Muscle layer of colon (tissue), 2 donors: ENCODE data around the gene NDUFA5.
A peak's percentile ranks its signal among the peaks of the same experiment; 100 is the strongest.

Experiments
- H3K27ac ChIP-seq: one replicate; pipeline ENCODE4 v1.7.0; 2013; ENCODE audit warnings: low read depth, mild to moderate bottlenecking, low read length, moderate library complexity
- H3K27me3 ChIP-seq, 2 donors: one replicate each; pipeline ENCODE4 v1.7.0; 2013; ENCODE audit warnings: low read length in 2 of 2, mild to moderate bottlenecking in 2 of 2; ENCODE audit not compliant: insufficient read depth in 2 of 2, control insufficient read depth in 1 of 2
- H3K36me3 ChIP-seq: one replicate; pipeline ENCODE4 v1.7.0; 2013; ENCODE audit warnings: mild to moderate bottlenecking, low read length; ENCODE audit not compliant: insufficient read depth
- H3K4me1 ChIP-seq: one replicate; pipeline ENCODE4 v1.7.0; 2013; ENCODE audit warnings: mild to moderate bottlenecking, low read length; ENCODE audit not compliant: insufficient read depth
- H3K4me3 ChIP-seq, 2 donors: one replicate each; pipeline ENCODE4 v1.7.0; 2013; ENCODE audit warnings: low read length in 2 of 2, low read depth in 1 of 2, mild to moderate bottlenecking in 1 of 2, moderate library complexity in 1 of 2
- H3K9ac ChIP-seq: one replicate; pipeline ENCODE4 v1.7.0; 2013; ENCODE audit warnings: low read length
- H3K9me3 ChIP-seq: one replicate; pipeline ENCODE4 v1.7.0; 2013; ENCODE audit warnings: mild to moderate bottlenecking, low read length
- donor health status: abdominal sarcoma.
- donor health status: Adenocarcinoma of cecum.

NDUFA5 gene

GRCh38 chr7:123580406-123581161 is 23.0 kb upstream of the NDUFA5 start:
- no peaks in the 10 kb centered on the region for H3K27me3 ChIP-seq
- H3K4me3 ChIP-seq: no peak overlapping the region
- H3K9ac ChIP-seq: no peak overlapping the region
- no peaks in the 10 kb centered on the region for H3K36me3 ChIP-seq
- no peaks in the 10 kb centered on the region for H3K9me3 ChIP-seq
- H3K4me1 ChIP-seq: no peaks in the 10 kb centered on the region
- H3K27ac ChIP-seq: no peak overlapping the region

GRCh38 chr7:123579416-123579815 is 21.8 kb upstream of the NDUFA5 start:
- H3K36me3 ChIP-seq: no peaks in the 10 kb centered on the region
- no peak overlapping the region for H3K4me3 ChIP-seq
- H3K9ac ChIP-seq: no peak overlapping the region
- no peaks in the 10 kb centered on the region for H3K27me3 ChIP-seq
- no peak overlapping the region for H3K27ac ChIP-seq
- H3K4me1 ChIP-seq: no peaks in the 10 kb centered on the region
- H3K9me3 ChIP-seq: no peaks in the 10 kb centered on the region

- Histone ChIP-seq H3K4me3 (no peak overlapping the region), H3K27me3 (no peaks in the 10 kb centered on the region), H3K27ac (no peak overlapping the region), H3K4me1 (no peaks in the 10 kb centered on the region), H3K36me3 (no peaks in the 10 kb centered on the region), H3K9ac (no peak overlapping the region), H3K9me3 (no peaks in the 10 kb centered on the region)
Observed at GRCh38 chr7:123573896-123574467, 16.4 kb upstream of the NDUFA5 start.

GRCh38 chr7:123573341-123573740 is 15.7 kb upstream of the NDUFA5 start:
- Histone ChIP-seq H3K36me3 (no peaks in the 10 kb centered on the region), H3K9ac (no peak overlapping the region), H3K4me1 (no peaks in the 10 kb centered on the region), H3K27me3 (no peaks in the 10 kb centered on the region), H3K4me3 (no peak overlapping the region), H3K9me3 (no peaks in the 10 kb centered on the region), H3K27ac (no peak overlapping the region)

- Histone ChIP-seq H3K9ac (no peak overlapping the region), H3K27me3 (no peaks in the 10 kb centered on the region), H3K36me3 (no peaks in the 10 kb centered on the region), H3K27ac (no peak overlapping the region), H3K4me1 (no peaks in the 10 kb centered on the region), H3K4me3 (no peak overlapping the region), H3K9me3 (no peaks in the 10 kb centered on the region)
Observed at GRCh38 chr7:123571684-123572083, 14.1 kb upstream of the NDUFA5 start.

- no peak overlapping the region for H3K4me3 ChIP-seq
- no peak overlapping the region for H3K9ac ChIP-seq
- no peaks in the 10 kb centered on the region for H3K9me3 ChIP-seq
- H3K4me1 ChIP-seq: no peaks in the 10 kb centered on the region
- H3K36me3 ChIP-seq: no peaks in the 10 kb centered on the region
- no peaks in the 10 kb centered on the region for H3K27me3 ChIP-seq
- H3K27ac ChIP-seq: no peak overlapping the region
Observed at GRCh38 chr7:123571187-123571586, 13.6 kb upstream of the NDUFA5 start.

- H3K4me1 ChIP-seq: no peaks in the 10 kb centered on the region
- H3K27me3 ChIP-seq: no peaks in the 10 kb centered on the region
- no peaks in the 10 kb centered on the region for H3K36me3 ChIP-seq
- no peaks in the 10 kb centered on the region for H3K9me3 ChIP-seq
- H3K4me3 ChIP-seq: no peak overlapping the region
- no peak overlapping the region for H3K9ac ChIP-seq
- no peak overlapping the region for H3K27ac ChIP-seq
Observed at GRCh38 chr7:123570390-123571182, 13.0 kb upstream of the NDUFA5 start.

GRCh38 chr7:123569352-123570010 is 11.9 kb upstream of the NDUFA5 start:
- H3K4me3 ChIP-seq: no peak overlapping the region
- H3K4me1 ChIP-seq: no peaks in the 10 kb centered on the region
- no peaks in the 10 kb centered on the region for H3K36me3 ChIP-seq
- no peak overlapping the region for H3K9ac ChIP-seq
- H3K27me3 ChIP-seq: no peaks in the 10 kb centered on the region
- H3K9me3 ChIP-seq: no peaks in the 10 kb centered on the region
- no peak overlapping the region for H3K27ac ChIP-seq

- no peak overlapping the region for H3K4me3 ChIP-seq
- no peaks in the 10 kb centered on the region for H3K27me3 ChIP-seq
- no peaks in the 10 kb centered on the region for H3K36me3 ChIP-seq
- no peaks in the 10 kb centered on the region for H3K9me3 ChIP-seq
- H3K9ac ChIP-seq: no peak overlapping the region
- no peak overlapping the region for H3K27ac ChIP-seq
- peaks cover 4% of the 10 kb centered on the region for H3K4me1 ChIP-seq
Observed at GRCh38 chr7:123562121-123562520, 4.5 kb upstream of the NDUFA5 start.

- peaks cover 12% of the 10 kb centered on the region for H3K36me3 ChIP-seq
- peak overlapping the region; percentile 83 for H3K27ac ChIP-seq
- H3K4me3 ChIP-seq: peak overlapping the region; percentile 38 to 75
- H3K27me3 ChIP-seq: no peaks in the 10 kb centered on the region
- H3K4me1 ChIP-seq: peaks cover 17% of the 10 kb centered on the region
- H3K9ac ChIP-seq: peak overlapping the region; percentile 74
- H3K9me3 ChIP-seq: no peaks in the 10 kb centered on the region
Observed at GRCh38 chr7:123558289-123558874, 764 bp upstream of the NDUFA5 start.

- Histone ChIP-seq H3K27me3 (no peaks in the 10 kb centered on the region), H3K9ac (peak overlapping the region; percentile 74), H3K36me3 (peaks cover 12% of the 10 kb centered on the region), H3K4me1 (peaks cover 17% of the 10 kb centered on the region), H3K9me3 (no peaks in the 10 kb centered on the region), H3K27ac (peak overlapping the region; percentile 81), H3K4me3 (peak overlapping the region; percentile 75 to 80)
Observed at GRCh38 chr7:123557016-123557397, 611 bp downstream of the NDUFA5 start.
